GM23338 (cell line): Measurements from ENCODE around the gene SUSD1. TPM values are rescaled to one million over a fixed set of nuclear protein-coding genes. Genes with fewer than 3 reads are reported as not detected.
A peak's percentile ranks its signal among the peaks of the same experiment; 100 is the strongest.

Experiments
- ATAC-seq: fragments of 200-7000 bp; cut with Tn5 transposase; 3 replicates; pipeline ENCODE4 v1.9.1; 2020
- DNase-seq: peaks from one replicate; pipeline ENCODE4 v3.0.0-alpha.2; 2015; ENCODE audit warnings: low spot score
- H2AFZ ChIP-seq: fragments of 200-600 bp; sonication (generic); 2 replicates; pipeline ENCODE4 v1.8.0; 2016; ENCODE audit warnings: antibody characterized with exemption, mild to moderate bottlenecking, moderate library complexity
- H3F3A ChIP-seq: fragments of 200-600 bp; sonication (generic); replicated peaks from 2 replicates; pipeline ENCODE4 v1.8.0; 2017; ENCODE audit warnings: antibody characterized with exemption, mixed run types, low read depth
- H3K27ac ChIP-seq: fragments of 200-600 bp; sonication (generic); 2 replicates; pipeline ENCODE4 v1.6.1; 2016; ENCODE audit warnings: low read depth
- H3K27me3 ChIP-seq: fragments of 200-600 bp; sonication (generic); 2 replicates; pipeline ENCODE4 v1.8.0; 2016; ENCODE audit warnings: mild to moderate bottlenecking, mixed run types, moderate library complexity; ENCODE audit not compliant: insufficient read depth
- H3K36me3 ChIP-seq: fragments of 200-600 bp; sonication (generic); 2 replicates; pipeline ENCODE4 v1.8.0; 2016; ENCODE audit warnings: mild to moderate bottlenecking; ENCODE audit not compliant: insufficient read depth
- H3K4me1 ChIP-seq: fragments of 200-600 bp; sonication (generic); 2 replicates; pipeline ENCODE4 v1.8.0; 2016; ENCODE audit warnings: mild to moderate bottlenecking, moderate library complexity; ENCODE audit not compliant: insufficient read depth
- H3K4me2 ChIP-seq: fragments of 200-600 bp; sonication (generic); 2 replicates; pipeline ENCODE4 v1.7.1; 2017; ENCODE audit warnings: mixed run types
- H3K4me3 ChIP-seq: fragments of 200-600 bp; sonication (generic); 2 replicates; pipeline ENCODE4 v1.6.1; 2016; ENCODE audit warnings: mixed run types
- H3K79me2 ChIP-seq: fragments of 200-600 bp; sonication (generic); replicated peaks from 2 replicates; pipeline ENCODE4 v1.8.0; 2017; ENCODE audit warnings: mild to moderate bottlenecking; ENCODE audit not compliant: insufficient read depth
- H3K9me2 ChIP-seq: fragments of 200-600 bp; sonication (generic); 2 replicates; pipeline ENCODE4 v1.8.0; 2017; ENCODE audit not compliant: insufficient read depth
- H4K20me1 ChIP-seq: fragments of 200-600 bp; sonication (generic); replicated peaks from 2 replicates; pipeline ENCODE4 v1.8.0; 2017; ENCODE audit warnings: mild to moderate bottlenecking; ENCODE audit not compliant: insufficient read depth
- H3K27ac Mint-ChIP-seq: 2 replicates; pipeline ENCODE4 v1.8.0; 2020; ENCODE audit warnings: inconsistent platforms, mild to moderate bottlenecking, moderate library complexity, mixed read lengths
- H3K27me3 Mint-ChIP-seq: 3 replicates; pipeline ENCODE4 v1.8.0; 2022; ENCODE audit warnings: low read depth, mild to moderate bottlenecking, moderate library complexity, mixed read lengths, inconsistent platforms; ENCODE audit not compliant: insufficient read depth, poor library complexity
- H3K36me3 Mint-ChIP-seq: 3 replicates; pipeline ENCODE4 v1.8.0; 2021; ENCODE audit warnings: low read depth, mild to moderate bottlenecking, inconsistent platforms, moderate library complexity, mixed read lengths
- H3K4me1 Mint-ChIP-seq: 3 replicates; pipeline ENCODE4 v1.8.0; 2020; ENCODE audit warnings: mild to moderate bottlenecking, inconsistent platforms, mixed read lengths
- H3K4me3 Mint-ChIP-seq: 3 replicates; pipeline ENCODE4 v1.8.0; 2021; ENCODE audit warnings: moderate library complexity, mild to moderate bottlenecking, inconsistent platforms, mixed read lengths
- H3K9me3 Mint-ChIP-seq: 3 replicates; pipeline ENCODE4 v1.8.0; 2020; ENCODE audit warnings: moderate library complexity, mild to moderate bottlenecking, inconsistent platforms, mixed read lengths
- EZH2 ChIP-seq: fragments of 200-600 bp; sonication (generic); IDR thresholded peaks from one replicate; pipeline ENCODE4 v1.8.0; 2017; ENCODE audit warnings: antibody characterized with exemption, mild to moderate bottlenecking, low read depth; ENCODE audit not compliant: unreplicated experiment
- EZH2phosphoT487 ChIP-seq: fragments of 200-600 bp; sonication (generic); IDR thresholded peaks from one replicate; pipeline ENCODE4 v1.8.1; 2018; ENCODE audit warnings: antibody characterized with exemption; ENCODE audit not compliant: unreplicated experiment
- JUNB ChIP-seq: IDR thresholded peaks from one replicate; pipeline ENCODE4 v1.6.1; 2016; ENCODE audit warnings: antibody characterized with exemption; ENCODE audit not compliant: unreplicated experiment
- NANOG ChIP-seq: IDR thresholded peaks from 2 replicates; pipeline ENCODE4 v1.6.1; 2016; ENCODE audit warnings: antibody characterized with exemption, borderline replicate concordance
- POLR2AphosphoS5 ChIP-seq: IDR thresholded peaks from 2 replicates; pipeline ENCODE4 v1.6.1; 2016; ENCODE audit warnings: antibody characterized with exemption, low read depth
- ZNF114 ChIP-seq: fragments of 250-450 bp; sonication (Bioruptor Pico); IDR thresholded peaks from 2 replicates; pipeline ENCODE4 v1.5.0; 2020; ENCODE audit warnings: mild to moderate bottlenecking, moderate library complexity
- polyA plus RNA-seq: library from polyadenylated mRNA; unstranded; fragments of >200 nt; fragmentation: Nextera tagmentation; extraction: Ambion mirVana; gene quantifications from 2 replicates; pipeline ENCODE4 v1.2.1, GENCODE V29; 2016
- total RNA-seq: library from RNA; depleted of rRNA; stranded (reverse); fragments of >200 nt; shearing (Covaris generic); gene quantifications from 2 replicates; pipeline ENCODE4 v1.2.3, GENCODE V29; 2014
- TF ChIP-seq, protein P1 (sequence below), 2 experiments: fragments of 200-600 bp in 1 of 2; sonication (generic) in 1 of 2; conservative IDR thresholded peaks; 2 replicates each; pipeline versions ENCODE4 v1.5.1 to v1.6.1; 2016 to 2017; ENCODE audit warnings: antibody characterized with exemption in 2 of 2, low read depth in 2 of 2, mild to moderate bottlenecking in 2 of 2, moderate library complexity in 1 of 2
- TF ChIP-seq, protein P2 (sequence below): IDR thresholded peaks from one replicate; pipeline ENCODE4 v1.6.1; 2018; ENCODE audit warnings: antibody characterized with exemption; ENCODE audit not compliant: unreplicated experiment
- TF ChIP-seq, protein P3 (sequence below): IDR thresholded peaks from 2 replicates; pipeline ENCODE4 v1.6.1; 2016; ENCODE audit warnings: antibody characterized with exemption
- TF ChIP-seq, protein P4 (sequence below): fragments of 250-450 bp; sonication (Bioruptor Pico); IDR thresholded peaks from 2 replicates; pipeline ENCODE4 v1.5.0; 2020; ENCODE audit warnings: mild to moderate bottlenecking, moderate library complexity

The SUSD1 gene
- total and polyA plus RNA-seq, 2 experiments from 2014 or later: 1.2 to 6.4 TPM

DNA sequence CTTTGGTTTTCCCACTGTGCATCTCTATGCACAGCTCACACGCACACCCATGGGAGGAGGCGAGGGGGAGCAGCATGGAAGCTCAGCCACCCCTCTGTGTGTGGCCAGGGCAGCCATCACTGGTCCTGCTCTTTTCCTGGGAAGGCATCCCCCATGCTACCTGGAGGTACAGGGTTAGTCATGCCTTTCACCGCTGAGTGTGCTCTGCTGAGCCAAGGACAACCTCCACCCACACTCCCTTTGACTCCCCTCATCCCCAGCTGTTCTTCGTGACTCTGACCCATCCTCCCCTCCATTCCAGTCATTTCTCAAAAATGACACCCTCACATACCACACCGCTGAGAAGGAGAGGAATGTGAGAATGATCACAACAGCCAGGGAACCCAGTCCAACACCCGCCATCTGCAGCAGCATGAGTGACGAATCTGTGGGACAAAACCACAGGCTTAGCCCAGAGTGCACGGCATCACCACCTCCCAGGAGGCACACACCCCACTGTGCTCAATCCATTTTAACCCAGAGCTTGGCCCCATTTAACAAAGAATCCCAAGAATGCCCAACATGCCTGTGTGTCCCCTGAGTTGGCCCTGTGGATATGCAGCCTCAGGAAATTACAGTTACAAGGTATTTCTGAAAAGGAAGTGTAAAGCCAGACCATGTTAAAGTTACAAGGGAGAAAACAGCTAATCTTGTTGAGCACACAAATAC, 133.4 kb downstream of the SUSD1 start:
- Mint-ChIP-seq H3K27me3 (peaks cover 6% of the 10 kb centered on the region), H3K36me3 (no peaks in the 10 kb centered on the region; the same call in 2 of the 3 replicates), H3K27ac (peak overlapping the region; percentile 82), H3K9me3 (no peaks in the 10 kb centered on the region), H3K4me1 (peaks cover 36% of the 10 kb centered on the region), H3K4me3 (no peak overlapping the region)
- Histone ChIP-seq H3K27me3 (no peaks in the 10 kb centered on the region), H3K27ac (0 out of 2 replicates have a peak overlapping the region, but pooled peaks have one; percentile 18), H3K79me2 (no peaks in the 10 kb centered on the region), H3F3A (no peaks in the 10 kb centered on the region), H3K36me3 (no peaks in the 10 kb centered on the region), H3K4me2 (no peak overlapping the region), H3K4me1 (peaks cover 14% of the 10 kb centered on the region; the same call in 1 of the 2 replicates), H2AFZ (no peak overlapping the region), H3K4me3 (no peak overlapping the region), H3K9me2 (peaks cover 14% of the 10 kb centered on the region; the same call in 1 of the 2 replicates), H4K20me1 (no peaks in the 10 kb centered on the region)
- ATAC-seq (peak; percentile 89), DNase-seq (peak; percentile 82)
- TF ChIP-seq NANOG (no peak), ZNF114 (no peak), JUNB (no peak), EZH2 (no peak), EZH2phosphoT487 (no peak), POLR2AphosphoS5 (no peak)
- TF ChIP-seq, protein P1, sequence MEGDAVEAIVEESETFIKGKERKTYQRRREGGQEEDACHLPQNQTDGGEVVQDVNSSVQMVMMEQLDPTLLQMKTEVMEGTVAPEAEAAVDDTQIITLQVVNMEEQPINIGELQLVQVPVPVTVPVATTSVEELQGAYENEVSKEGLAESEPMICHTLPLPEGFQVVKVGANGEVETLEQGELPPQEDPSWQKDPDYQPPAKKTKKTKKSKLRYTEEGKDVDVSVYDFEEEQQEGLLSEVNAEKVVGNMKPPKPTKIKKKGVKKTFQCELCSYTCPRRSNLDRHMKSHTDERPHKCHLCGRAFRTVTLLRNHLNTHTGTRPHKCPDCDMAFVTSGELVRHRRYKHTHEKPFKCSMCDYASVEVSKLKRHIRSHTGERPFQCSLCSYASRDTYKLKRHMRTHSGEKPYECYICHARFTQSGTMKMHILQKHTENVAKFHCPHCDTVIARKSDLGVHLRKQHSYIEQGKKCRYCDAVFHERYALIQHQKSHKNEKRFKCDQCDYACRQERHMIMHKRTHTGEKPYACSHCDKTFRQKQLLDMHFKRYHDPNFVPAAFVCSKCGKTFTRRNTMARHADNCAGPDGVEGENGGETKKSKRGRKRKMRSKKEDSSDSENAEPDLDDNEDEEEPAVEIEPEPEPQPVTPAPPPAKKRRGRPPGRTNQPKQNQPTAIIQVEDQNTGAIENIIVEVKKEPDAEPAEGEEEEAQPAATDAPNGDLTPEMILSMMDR (conservative IDR thresholded peaks at IDR 0.05; ENCODE audit: low read depth in 2 of 2): no peak
- TF ChIP-seq, protein P2, sequence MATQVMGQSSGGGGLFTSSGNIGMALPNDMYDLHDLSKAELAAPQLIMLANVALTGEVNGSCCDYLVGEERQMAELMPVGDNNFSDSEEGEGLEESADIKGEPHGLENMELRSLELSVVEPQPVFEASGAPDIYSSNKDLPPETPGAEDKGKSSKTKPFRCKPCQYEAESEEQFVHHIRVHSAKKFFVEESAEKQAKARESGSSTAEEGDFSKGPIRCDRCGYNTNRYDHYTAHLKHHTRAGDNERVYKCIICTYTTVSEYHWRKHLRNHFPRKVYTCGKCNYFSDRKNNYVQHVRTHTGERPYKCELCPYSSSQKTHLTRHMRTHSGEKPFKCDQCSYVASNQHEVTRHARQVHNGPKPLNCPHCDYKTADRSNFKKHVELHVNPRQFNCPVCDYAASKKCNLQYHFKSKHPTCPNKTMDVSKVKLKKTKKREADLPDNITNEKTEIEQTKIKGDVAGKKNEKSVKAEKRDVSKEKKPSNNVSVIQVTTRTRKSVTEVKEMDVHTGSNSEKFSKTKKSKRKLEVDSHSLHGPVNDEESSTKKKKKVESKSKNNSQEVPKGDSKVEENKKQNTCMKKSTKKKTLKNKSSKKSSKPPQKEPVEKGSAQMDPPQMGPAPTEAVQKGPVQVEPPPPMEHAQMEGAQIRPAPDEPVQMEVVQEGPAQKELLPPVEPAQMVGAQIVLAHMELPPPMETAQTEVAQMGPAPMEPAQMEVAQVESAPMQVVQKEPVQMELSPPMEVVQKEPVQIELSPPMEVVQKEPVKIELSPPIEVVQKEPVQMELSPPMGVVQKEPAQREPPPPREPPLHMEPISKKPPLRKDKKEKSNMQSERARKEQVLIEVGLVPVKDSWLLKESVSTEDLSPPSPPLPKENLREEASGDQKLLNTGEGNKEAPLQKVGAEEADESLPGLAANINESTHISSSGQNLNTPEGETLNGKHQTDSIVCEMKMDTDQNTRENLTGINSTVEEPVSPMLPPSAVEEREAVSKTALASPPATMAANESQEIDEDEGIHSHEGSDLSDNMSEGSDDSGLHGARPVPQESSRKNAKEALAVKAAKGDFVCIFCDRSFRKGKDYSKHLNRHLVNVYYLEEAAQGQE: no peak
- TF ChIP-seq, protein P3, sequence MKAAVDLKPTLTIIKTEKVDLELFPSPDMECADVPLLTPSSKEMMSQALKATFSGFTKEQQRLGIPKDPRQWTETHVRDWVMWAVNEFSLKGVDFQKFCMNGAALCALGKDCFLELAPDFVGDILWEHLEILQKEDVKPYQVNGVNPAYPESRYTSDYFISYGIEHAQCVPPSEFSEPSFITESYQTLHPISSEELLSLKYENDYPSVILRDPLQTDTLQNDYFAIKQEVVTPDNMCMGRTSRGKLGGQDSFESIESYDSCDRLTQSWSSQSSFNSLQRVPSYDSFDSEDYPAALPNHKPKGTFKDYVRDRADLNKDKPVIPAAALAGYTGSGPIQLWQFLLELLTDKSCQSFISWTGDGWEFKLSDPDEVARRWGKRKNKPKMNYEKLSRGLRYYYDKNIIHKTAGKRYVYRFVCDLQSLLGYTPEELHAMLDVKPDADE: no peak
- TF ChIP-seq, protein P4, sequence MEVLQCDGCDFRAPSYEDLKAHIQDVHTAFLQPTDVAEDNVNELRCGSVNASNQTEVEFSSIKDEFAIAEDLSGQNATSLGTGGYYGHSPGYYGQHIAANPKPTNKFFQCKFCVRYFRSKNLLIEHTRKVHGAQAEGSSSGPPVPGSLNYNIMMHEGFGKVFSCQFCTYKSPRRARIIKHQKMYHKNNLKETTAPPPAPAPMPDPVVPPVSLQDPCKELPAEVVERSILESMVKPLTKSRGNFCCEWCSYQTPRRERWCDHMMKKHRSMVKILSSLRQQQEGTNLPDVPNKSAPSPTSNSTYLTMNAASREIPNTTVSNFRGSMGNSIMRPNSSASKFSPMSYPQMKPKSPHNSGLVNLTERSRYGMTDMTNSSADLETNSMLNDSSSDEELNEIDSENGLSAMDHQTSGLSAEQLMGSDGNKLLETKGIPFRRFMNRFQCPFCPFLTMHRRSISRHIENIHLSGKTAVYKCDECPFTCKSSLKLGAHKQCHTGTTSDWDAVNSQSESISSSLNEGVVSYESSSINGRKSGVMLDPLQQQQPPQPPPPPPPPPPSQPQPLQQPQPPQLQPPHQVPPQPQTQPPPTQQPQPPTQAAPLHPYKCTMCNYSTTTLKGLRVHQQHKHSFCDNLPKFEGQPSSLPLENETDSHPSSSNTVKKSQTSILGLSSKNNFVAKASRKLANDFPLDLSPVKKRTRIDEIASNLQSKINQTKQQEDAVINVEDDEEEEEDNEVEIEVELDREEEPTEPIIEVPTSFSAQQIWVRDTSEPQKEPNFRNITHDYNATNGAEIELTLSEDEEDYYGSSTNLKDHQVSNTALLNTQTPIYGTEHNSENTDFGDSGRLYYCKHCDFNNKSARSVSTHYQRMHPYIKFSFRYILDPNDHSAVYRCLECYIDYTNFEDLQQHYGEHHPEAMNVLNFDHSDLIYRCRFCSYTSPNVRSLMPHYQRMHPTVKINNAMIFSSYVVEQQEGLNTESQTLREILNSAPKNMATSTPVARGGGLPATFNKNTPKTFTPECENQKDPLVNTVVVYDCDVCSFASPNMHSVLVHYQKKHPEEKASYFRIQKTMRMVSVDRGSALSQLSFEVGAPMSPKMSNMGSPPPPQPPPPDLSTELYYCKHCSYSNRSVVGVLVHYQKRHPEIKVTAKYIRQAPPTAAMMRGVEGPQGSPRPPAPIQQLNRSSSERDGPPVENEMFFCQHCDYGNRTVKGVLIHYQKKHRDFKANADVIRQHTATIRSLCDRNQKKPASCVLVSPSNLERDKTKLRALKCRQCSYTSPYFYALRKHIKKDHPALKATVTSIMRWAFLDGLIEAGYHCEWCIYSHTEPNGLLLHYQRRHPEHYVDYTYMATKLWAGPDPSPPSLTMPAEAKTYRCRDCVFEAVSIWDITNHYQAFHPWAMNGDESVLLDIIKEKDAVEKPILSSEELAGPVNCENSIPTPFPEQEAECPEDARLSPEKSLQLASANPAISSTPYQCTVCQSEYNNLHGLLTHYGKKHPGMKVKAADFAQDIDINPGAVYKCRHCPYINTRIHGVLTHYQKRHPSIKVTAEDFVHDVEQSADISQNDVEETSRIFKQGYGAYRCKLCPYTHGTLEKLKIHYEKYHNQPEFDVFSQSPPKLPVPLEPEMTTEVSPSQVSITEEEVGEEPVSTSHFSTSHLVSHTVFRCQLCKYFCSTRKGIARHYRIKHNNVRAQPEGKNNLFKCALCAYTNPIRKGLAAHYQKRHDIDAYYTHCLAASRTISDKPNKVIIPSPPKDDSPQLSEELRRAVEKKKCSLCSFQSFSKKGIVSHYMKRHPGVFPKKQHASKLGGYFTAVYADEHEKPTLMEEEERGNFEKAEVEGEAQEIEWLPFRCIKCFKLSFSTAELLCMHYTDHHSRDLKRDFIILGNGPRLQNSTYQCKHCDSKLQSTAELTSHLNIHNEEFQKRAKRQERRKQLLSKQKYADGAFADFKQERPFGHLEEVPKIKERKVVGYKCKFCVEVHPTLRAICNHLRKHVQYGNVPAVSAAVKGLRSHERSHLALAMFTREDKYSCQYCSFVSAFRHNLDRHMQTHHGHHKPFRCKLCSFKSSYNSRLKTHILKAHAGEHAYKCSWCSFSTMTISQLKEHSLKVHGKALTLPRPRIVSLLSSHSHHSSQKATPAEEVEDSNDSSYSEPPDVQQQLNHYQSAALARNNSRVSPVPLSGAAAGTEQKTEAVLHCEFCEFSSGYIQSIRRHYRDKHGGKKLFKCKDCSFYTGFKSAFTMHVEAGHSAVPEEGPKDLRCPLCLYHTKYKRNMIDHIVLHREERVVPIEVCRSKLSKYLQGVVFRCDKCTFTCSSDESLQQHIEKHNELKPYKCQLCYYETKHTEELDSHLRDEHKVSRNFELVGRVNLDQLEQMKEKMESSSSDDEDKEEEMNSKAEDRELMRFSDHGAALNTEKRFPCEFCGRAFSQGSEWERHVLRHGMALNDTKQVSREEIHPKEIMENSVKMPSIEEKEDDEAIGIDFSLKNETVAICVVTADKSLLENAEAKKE (CRISPR knock-in tag): no peak
